H9 (cell line): ENCODE measurements around the gene XRN2. TPM values are rescaled to one million over a fixed set of nuclear protein-coding genes. Genes with fewer than 3 reads are reported as not detected.

ENCODE experiments used
- DNase-seq: peaks from one replicate; pipeline ENCODE4 v3.0.0-alpha.2; 2017
- H2AFZ ChIP-seq: one replicate; pipeline ENCODE4 v1.6.1; 2013; ENCODE audit warnings: mild to moderate bottlenecking, low read length, control low read depth, moderate library complexity
- H2AK5ac ChIP-seq: 2 replicates; pipeline ENCODE4 v1.6.1; 2013; ENCODE audit warnings: low read length, control low read depth, mixed read lengths; ENCODE audit not compliant: insufficient read length
- H2BK120ac ChIP-seq: one replicate; pipeline ENCODE4 v1.6.1; 2013; ENCODE audit warnings: low read depth, mild to moderate bottlenecking, low read length, control low read depth, inconsistent platforms; ENCODE audit not compliant: poor library complexity, severe bottlenecking
- H2BK12ac ChIP-seq: 2 replicates; pipeline ENCODE4 v1.6.1; 2013; ENCODE audit warnings: low read length, control low read depth, mixed read lengths, low read depth; ENCODE audit not compliant: insufficient read length
- H2BK15ac ChIP-seq: 2 replicates; pipeline ENCODE4 v1.6.1; 2013; ENCODE audit warnings: low read depth, low read length, control low read depth
- H2BK20ac ChIP-seq: one replicate; pipeline ENCODE4 v1.6.1; 2013; ENCODE audit warnings: low read depth, mild to moderate bottlenecking, low read length, control low read depth, inconsistent platforms; ENCODE audit not compliant: poor library complexity, severe bottlenecking
- H2BK5ac ChIP-seq: 2 replicates; pipeline ENCODE4 v1.6.1; 2013; ENCODE audit warnings: low read length, control low read depth, mixed read lengths; ENCODE audit not compliant: insufficient read length
- H3K14ac ChIP-seq: 2 replicates; pipeline ENCODE4 v1.6.1; 2013; ENCODE audit warnings: low read length, control low read depth; ENCODE audit not compliant: insufficient read depth
- H3K18ac ChIP-seq: 2 replicates; pipeline ENCODE4 v1.6.1; 2013; ENCODE audit warnings: low read depth, mild to moderate bottlenecking, mixed read lengths, low read length, control low read depth; ENCODE audit not compliant: insufficient read length
- H3K23ac ChIP-seq: 2 replicates; pipeline ENCODE4 v1.6.1; 2013; ENCODE audit warnings: low read length, control low read depth, mixed read lengths, low read depth; ENCODE audit not compliant: insufficient read length
- H3K23me2 ChIP-seq: 2 replicates; pipeline ENCODE4 v1.6.1; 2013; ENCODE audit warnings: low read depth, mild to moderate bottlenecking, mixed read lengths, low read length, control low read depth; ENCODE audit not compliant: insufficient read length, poor library complexity, severe bottlenecking
- H3K27ac ChIP-seq: 2 replicates; pipeline ENCODE4 v1.5.1; 2013; ENCODE audit warnings: low read length, control low read depth, mixed read lengths, low read depth; ENCODE audit not compliant: insufficient read length
- H3K27me3 ChIP-seq: 2 replicates; pipeline ENCODE4 v1.6.1; 2013; ENCODE audit warnings: low read length, control low read depth, inconsistent platforms; ENCODE audit not compliant: insufficient read depth
- H3K4ac ChIP-seq: 2 replicates; pipeline ENCODE4 v1.6.1; 2013; ENCODE audit warnings: low read depth, mild to moderate bottlenecking, control low read depth, inconsistent platforms, low read length, moderate library complexity
- H3K4me1 ChIP-seq: 2 replicates; pipeline ENCODE4 v1.6.1; 2013; ENCODE audit warnings: low read length, control low read depth, inconsistent platforms; ENCODE audit not compliant: insufficient read depth
- H3K4me2 ChIP-seq: 2 replicates; pipeline ENCODE4 v1.6.1; 2013; ENCODE audit warnings: low read length, control low read depth, mixed read lengths; ENCODE audit not compliant: insufficient read length, insufficient read depth
- H3K56ac ChIP-seq: 2 replicates; pipeline ENCODE4 v1.6.1; 2013; ENCODE audit warnings: low read depth, mild to moderate bottlenecking, mixed read lengths, low read length, control low read depth; ENCODE audit not compliant: insufficient read length
- H3K79me1 ChIP-seq: 2 replicates; pipeline ENCODE4 v1.6.1; 2013; ENCODE audit warnings: low read depth, mild to moderate bottlenecking, moderate library complexity, low read length, control low read depth, inconsistent platforms; ENCODE audit not compliant: insufficient read depth, poor library complexity, severe bottlenecking
- H3K79me2 ChIP-seq: 2 replicates; pipeline ENCODE4 v1.6.1; 2013; ENCODE audit warnings: low read length, control low read depth, inconsistent platforms; ENCODE audit not compliant: insufficient read depth
- H3K9ac ChIP-seq: 2 replicates; pipeline ENCODE4 v1.6.1; 2013; ENCODE audit warnings: low read length, control low read depth, mixed read lengths; ENCODE audit not compliant: insufficient read length; ENCODE audit errors: extremely low read depth
- H3K9me3 ChIP-seq: one replicate; pipeline ENCODE4 v1.6.1; 2013; ENCODE audit warnings: low read depth, low read length, inconsistent platforms; ENCODE audit not compliant: control insufficient read depth
- H3T11ph ChIP-seq: one replicate; pipeline ENCODE4 v1.6.1; 2013; ENCODE audit warnings: mild to moderate bottlenecking, low read length, control low read depth, inconsistent platforms
- H4K20me1 ChIP-seq: one replicate; pipeline ENCODE4 v1.6.1; 2013; ENCODE audit not compliant: control insufficient read depth, insufficient read length, insufficient read depth
- H4K5ac ChIP-seq: 2 replicates; pipeline ENCODE4 v1.6.1; 2013; ENCODE audit warnings: low read depth, mild to moderate bottlenecking, mixed read lengths, low read length, control low read depth; ENCODE audit not compliant: insufficient read length
- H4K8ac ChIP-seq: replicated peaks from 2 replicates; pipeline ENCODE4 v1.6.1; 2013; ENCODE audit warnings: low read length, control low read depth, mixed read lengths, low read depth; ENCODE audit not compliant: insufficient read length
- H4K91ac ChIP-seq: 2 replicates; pipeline ENCODE4 v1.6.1; 2013; ENCODE audit warnings: low read depth, mild to moderate bottlenecking, moderate library complexity, mixed read lengths, low read length, control low read depth; ENCODE audit not compliant: insufficient read length
- H3K27ac Mint-ChIP-seq, 3 experiments: 2 replicates in 2 of 3; 3 replicates in 1 of 3; pipeline ENCODE4 v1.8.0; 2020 to 2021; ENCODE audit warnings: mixed read lengths in 3 of 3, mild to moderate bottlenecking in 1 of 3, moderate library complexity in 1 of 3
- H3K27me3 Mint-ChIP-seq: 2 replicates; pipeline ENCODE4 v1.8.0; 2021; ENCODE audit warnings: low read depth, mild to moderate bottlenecking, moderate library complexity, mixed read lengths
- H3K36me3 Mint-ChIP-seq, 3 experiments: 2 replicates in 2 of 3; 3 replicates in 1 of 3; pipeline ENCODE4 v1.8.0; 2020 to 2021; ENCODE audit warnings: low read depth in 3 of 3, mixed read lengths in 3 of 3; ENCODE audit not compliant: insufficient read depth in 1 of 3
- H3K4me1 Mint-ChIP-seq, 2 experiments: 2 replicates each; pipeline ENCODE4 v1.8.0; 2020; ENCODE audit warnings: mixed read lengths in 2 of 2
- H3K4me3 Mint-ChIP-seq, 2 experiments: 2 replicates in 1 of 2; 3 replicates in 1 of 2; pipeline ENCODE4 v1.8.0; 2020 to 2021; ENCODE audit warnings: mild to moderate bottlenecking in 2 of 2, mixed read lengths in 2 of 2, moderate library complexity in 1 of 2
- H3K9me3 Mint-ChIP-seq, 2 experiments: 2 replicates in 1 of 2; 3 replicates in 1 of 2; pipeline ENCODE4 v1.8.0; 2020; ENCODE audit warnings: mild to moderate bottlenecking in 2 of 2, mixed read lengths in 2 of 2, moderate library complexity in 1 of 2
- CTCF ChIP-seq: fragments of 200-600 bp; sonication (generic); conservative IDR thresholded peaks from 3 replicates; pipeline ENCODE4 v1.8.0; 2021; ENCODE audit warnings: antibody characterized with exemption, mild to moderate bottlenecking
- WGBS: extraction: QIAGEN DNeasy Blood & Tissue Kit; methylation state at CpG from one replicate; pipeline ENCODE4 v1.1.7; 2013; ENCODE audit warnings: missing lambda C conversion rate, low lambda C conversion rate, mixed read lengths; ENCODE audit not compliant: insufficient read length; ENCODE audit errors: extremely low coverage; 5-methylcytosine and 5-hydroxymethylcytosine counted together
- total RNA-seq: library from RNA; stranded (reverse); gene quantifications from 2 replicates; pipeline ENCODE4 v1.2.1, GENCODE V29; 2021

The XRN2 gene
- total RNA-seq, 1 experiment from 2014 or later, result 96.7 TPM

DNA sequence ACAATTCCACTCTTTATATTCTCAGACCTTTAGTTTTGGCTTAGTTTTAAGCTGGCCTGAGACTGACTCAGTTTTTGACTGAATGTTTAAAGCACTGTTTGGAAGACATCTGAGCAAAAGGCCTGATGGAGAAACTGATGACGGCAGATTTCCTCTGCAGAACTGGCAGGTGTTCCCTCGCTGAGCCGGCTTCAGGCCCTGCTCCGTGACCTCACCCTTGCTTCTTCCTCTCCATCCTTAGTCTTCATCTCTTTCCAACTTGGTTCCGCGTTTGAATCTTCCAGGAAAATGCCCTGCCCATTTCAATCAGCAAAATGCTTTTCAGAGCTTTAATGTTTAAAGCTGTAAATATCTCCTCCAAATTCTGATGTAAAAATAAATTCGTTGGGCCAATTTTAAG, 87.6 kb downstream of the XRN2 start:
- no peak overlapping the region for H3K27ac ChIP-seq
- H3K79me1 ChIP-seq, result no peaks in the 10 kb centered on the region
- no peak overlapping the region for H3K9ac ChIP-seq
- H4K8ac ChIP-seq, result no peak overlapping the region
- H3K4ac ChIP-seq, result no peak overlapping the region
- no peak overlapping the region for H3K18ac ChIP-seq
- no peak for TF ChIP-seq CTCF
- no peak overlapping the region for H2BK15ac ChIP-seq
- H3K9me3 Mint-ChIP-seq, result peaks cover 0 to 4% of the 10 kb centered on the region in 2 experiments; a peak in 1 of 5 replicates
- H4K5ac ChIP-seq, result no peak overlapping the region
- no peak overlapping the region for H2BK20ac ChIP-seq
- H3K56ac ChIP-seq, result no peak overlapping the region
- no peaks in the 10 kb centered on the region; the same call in 1 of the 2 replicates for H3K79me2 ChIP-seq
- no CpG with 5 or more reads among the region's 7 CpGs for WGBS
- peaks cover 56% of the 10 kb centered on the region for H3K27me3 Mint-ChIP-seq
- no peaks in the 10 kb centered on the region for H3K9me3 ChIP-seq
- H2BK5ac ChIP-seq, result no peak overlapping the region
- DNase-seq, result no peak
- no peaks in the 10 kb centered on the region for H4K20me1 ChIP-seq
- no peak overlapping the region for H3K14ac ChIP-seq
- peak overlapping the region in 1 of 3 experiments; percentile 40; a peak in 2 of 7 replicates for H3K27ac Mint-ChIP-seq
- H3K36me3 Mint-ChIP-seq, result peaks cover 0 to 26% (median 18%) of the 10 kb centered on the region in 3 experiments; a peak in 6 of 7 replicates
- H2BK12ac ChIP-seq, result no peak overlapping the region
- peak overlapping the region; percentile 87 for H3K4me2 ChIP-seq
- H3K27me3 ChIP-seq, result peaks cover 28% of the 10 kb centered on the region
- H2BK120ac ChIP-seq, result no peak overlapping the region
- H3T11ph ChIP-seq, result no peak overlapping the region
- H3K4me1 ChIP-seq, result peaks cover 2% of the 10 kb centered on the region; the same call in 1 of the 2 replicates
- H3K23me2 ChIP-seq, result no peaks in the 10 kb centered on the region
- no peak overlapping the region for H4K91ac ChIP-seq
- no peak overlapping the region for H2AFZ ChIP-seq
- H3K4me1 Mint-ChIP-seq, result peaks cover 14 to 21% of the 10 kb centered on the region in 2 experiments
- H2AK5ac ChIP-seq, result no peak overlapping the region
- H3K23ac ChIP-seq, result no peak overlapping the region
- H3K4me3 Mint-ChIP-seq, result peak overlapping the region in 1 of 2 experiments; percentile 80; a peak in 2 of 5 replicates
